ENCODE measurements around the gene ZNF667.

The ZNF667 gene

GRCh38 chr19:56476651-56477428 is at the start of gene ZNF667:
Gene ZNF667 (minus strand): TSS chr19:56477345. CDS start chr19:56462370, 14,975 bp downstream.
- DNase-seq (ENCODE audit: low spot score), result no peak

GRCh38 chr19:56525214-56525860 is 48.2 kb upstream of the ZNF667 start:
- no peak for DNase-seq (ENCODE audit: low spot score)

- DNase-seq (ENCODE audit: low spot score), result no peak
Measured at GRCh38 chr19:56508290-56508778, 31.2 kb upstream of the ZNF667 start.

GRCh38 chr19:56507446-56508289 is 30.5 kb upstream of the ZNF667 start, which contains the start of gene ZNF471:
Gene ZNF471 (plus strand): TSS chr19:56507855. CDS start chr19:56511572, 3,717 bp downstream.
- DNase-seq (ENCODE audit: low spot score), result peak; percentile 66

- DNase-seq (ENCODE audit: low spot score), result no peak
Measured at GRCh38 chr19:56504581-56504980, 27.4 kb upstream of the ZNF667 start.

GRCh38 chr19:56491399-56491798 is 14.3 kb upstream of the ZNF667 start:
- DNase-seq (ENCODE audit: low spot score), result no peak

GRCh38 chr19:56477429-56478338 is 539 bp upstream of the ZNF667 start:
- DNase-seq (ENCODE audit: low spot score), result peak; percentile 85

GRCh38 chr19:56476093-56476492 is 1.1 kb downstream of the ZNF667 start:
- no peak for DNase-seq (ENCODE audit: low spot score)

GRCh38 chr19:56474308-56474707 is 2.8 kb downstream of the ZNF667 start:
- no peak for DNase-seq (ENCODE audit: low spot score)

- no peak for DNase-seq (ENCODE audit: low spot score)
Measured at GRCh38 chr19:56441206-56441792, 35.8 kb downstream of the ZNF667 start.

- DNase-seq (ENCODE audit: low spot score), result no peak
Measured at GRCh38 chr19:56423985-56424353, 53.2 kb downstream of the ZNF667 start.

GRCh38 chr19:56423276-56423984 is 53.7 kb downstream of the ZNF667 start:
- no peak for DNase-seq (ENCODE audit: low spot score)

GRCh38 chr19:56405062-56405461 is 72.1 kb downstream of the ZNF667 start:
- DNase-seq (ENCODE audit: low spot score), result no peak

- DNase-seq (ENCODE audit: low spot score), result no peak
Measured at GRCh38 chr19:56404705-56405056, 72.5 kb downstream of the ZNF667 start.

GRCh38 chr19:56403764-56404704 is 73.1 kb downstream of the ZNF667 start, which contains the start of gene ZNF583:
Gene ZNF583 (plus strand): TSS chr19:56404332. CDS start chr19:56407115, 2,783 bp downstream.
- peak; percentile 95 for DNase-seq (ENCODE audit: low spot score)

- no peak for DNase-seq (ENCODE audit: low spot score)
Measured at GRCh38 chr19:56403261-56403660, 73.9 kb downstream of the ZNF667 start.

GRCh38 chr19:56400485-56400884 is 76.7 kb downstream of the ZNF667 start:
- no peak for DNase-seq (ENCODE audit: low spot score)

GRCh38 chr19:56398809-56399208 is 78.3 kb downstream of the ZNF667 start:
- DNase-seq (ENCODE audit: low spot score), result no peak

All from HuH-7.5 (cell line).